Inflammatory macrophage treated with lipopolysaccharide for 1 hour (primary cell): ENCODE results near the gene GEMIN4.
"Not testable (repeated sequence)": the region's sequence is repeated elsewhere in the genome, so short reads cannot be mapped to it uniquely, and the experiment has no call there.

Experiments used
- DNase-seq, 2 donors: peaks; one replicate each; pipeline ENCODE4 v3.0.0-alpha.2; 2020 to 2022

Gene GEMIN4

GRCh38 chr17:752002-752619 lies at the start of gene GEMIN4:
TSS of gene GEMIN4 (minus strand) at chr17:752264. CDS start at chr17:752142, 122 bp downstream.
- peak; percentile 74 to 96 for DNase-seq

DNA sequence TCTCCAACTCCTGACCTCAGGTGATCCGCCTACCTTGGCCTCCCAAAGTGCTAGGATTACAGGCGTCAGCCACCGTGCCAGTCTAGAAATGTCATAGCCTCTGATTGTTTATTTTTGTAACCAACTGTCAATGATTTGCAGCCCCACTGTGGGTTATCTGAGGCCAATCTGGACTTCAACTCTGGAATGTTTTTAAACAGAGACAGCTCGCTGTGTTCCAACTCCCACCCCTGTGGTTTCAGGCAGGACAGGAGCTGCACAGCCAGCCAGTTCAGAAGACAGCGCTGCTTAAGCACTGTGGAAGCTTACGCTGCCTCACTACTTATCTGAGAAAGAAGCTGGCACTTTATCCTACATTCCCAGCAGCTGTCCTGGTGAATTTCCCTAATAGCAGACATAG lies 49.6 kb upstream of the GEMIN4 start:
- no peak for DNase-seq

DNA sequence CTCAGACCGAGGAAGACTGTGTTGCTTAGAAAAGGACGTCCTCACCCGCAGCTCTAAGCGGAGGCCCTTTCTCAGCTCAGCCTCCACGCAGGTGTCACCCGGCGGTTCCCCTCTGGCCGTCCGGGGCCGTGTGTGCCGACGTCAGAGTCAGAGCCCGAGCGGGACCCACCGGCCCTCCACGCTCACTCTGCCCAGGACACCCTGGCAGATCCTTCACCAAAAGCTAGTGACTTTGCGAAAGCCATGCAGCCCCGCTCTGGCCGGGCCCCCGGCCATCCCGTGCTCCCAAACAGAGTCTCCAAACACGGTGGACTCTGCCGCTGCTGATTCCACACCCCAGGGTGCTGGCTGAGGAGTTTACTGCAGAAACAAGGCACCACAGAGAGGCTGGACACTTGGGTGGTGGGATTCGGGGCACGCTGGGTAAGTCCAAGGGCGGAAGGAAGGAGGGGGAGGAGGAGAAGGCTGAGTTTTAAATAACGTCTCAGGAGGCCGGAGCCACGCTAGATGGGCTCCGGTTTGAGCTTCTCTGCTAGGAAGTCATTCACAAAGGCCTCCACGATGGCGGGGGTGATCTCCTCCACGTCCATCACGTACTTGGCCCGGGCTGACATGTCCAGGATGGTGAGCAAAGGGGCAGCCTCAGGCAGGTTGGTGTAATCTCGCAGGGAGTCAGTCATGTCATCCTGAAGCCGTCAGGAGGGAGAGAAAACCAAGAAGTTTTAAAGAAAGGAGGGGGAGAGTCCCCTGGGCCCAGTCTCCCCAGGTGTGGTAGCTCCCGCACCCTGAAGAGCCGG lies 48.6 kb upstream of the GEMIN4 start:
- DNase-seq, result no peak

DNA sequence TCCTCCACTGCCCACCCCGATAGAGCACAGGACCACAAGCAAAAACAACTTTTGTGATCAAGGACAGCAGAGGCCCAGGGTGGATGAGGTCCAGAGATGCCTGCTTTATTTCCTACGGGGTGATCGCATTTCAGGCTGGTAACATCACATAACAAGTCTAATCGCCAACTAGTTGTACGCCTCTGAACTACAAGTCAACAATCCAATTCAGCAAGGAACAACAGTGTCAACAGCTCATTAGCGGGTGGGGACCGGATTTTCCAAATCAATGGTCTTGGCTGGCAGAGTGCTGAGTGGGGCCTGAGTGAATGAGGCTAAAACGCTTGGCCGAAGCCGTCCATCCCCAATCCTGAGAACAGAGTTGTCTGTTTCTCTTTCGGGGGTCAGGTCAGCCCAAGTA lies 47.2 kb upstream of the GEMIN4 start:
- DNase-seq, result no peak

DNA sequence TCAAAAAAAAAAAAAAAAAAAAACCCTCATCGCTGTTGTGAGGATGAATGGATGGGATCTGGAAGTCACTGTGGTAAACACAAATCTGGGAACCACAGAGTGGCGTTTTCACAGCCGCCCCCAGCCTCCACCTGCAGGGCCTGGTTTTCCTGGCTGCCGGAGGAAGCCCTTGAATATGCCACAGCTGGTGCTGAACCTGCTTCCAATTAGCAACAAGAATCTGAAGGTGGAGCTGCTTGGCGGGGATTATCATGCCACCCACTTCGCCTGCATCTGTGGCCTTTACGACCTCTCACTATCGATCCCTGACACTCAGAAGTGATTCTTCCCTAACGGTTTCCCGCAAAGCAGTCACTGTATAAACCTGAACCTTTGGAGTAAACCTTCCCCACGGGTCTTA lies 46.2 kb upstream of the GEMIN4 start:
- DNase-seq, result no peak

GRCh38 chr17:797236-797840 lies 45.3 kb upstream of the GEMIN4 start:
- DNase-seq, result no peak

DNA sequence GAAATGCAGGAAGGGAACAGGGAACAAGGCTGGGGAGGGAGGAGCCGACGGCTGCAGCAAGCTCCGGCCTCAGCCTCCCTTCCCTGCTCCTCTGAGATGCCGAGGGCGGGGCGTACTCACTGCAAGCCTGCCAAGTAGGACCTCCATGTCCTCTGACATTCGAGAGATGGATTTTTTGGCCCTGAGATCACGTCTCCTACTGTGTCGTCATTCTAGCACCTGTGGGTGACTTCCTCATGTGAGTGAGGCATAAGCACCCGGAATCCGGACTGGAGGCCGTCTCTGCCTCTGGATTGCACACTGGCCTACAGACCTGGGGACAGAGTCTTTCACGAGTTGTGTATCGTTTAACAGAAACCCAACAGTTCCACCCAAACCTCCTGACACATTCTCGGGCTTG lies 44.5 kb upstream of the GEMIN4 start:
- DNase-seq, result no peak

- DNase-seq, result no peak
Observed at GRCh38 chr17:795721-796120, 43.7 kb upstream of the GEMIN4 start.

GRCh38 chr17:795276-795675 lies 43.2 kb upstream of the GEMIN4 start:
- DNase-seq, result no peak

GRCh38 chr17:794876-795275 lies 42.8 kb upstream of the GEMIN4 start:
- peak; percentile 26 to 57 for DNase-seq

- DNase-seq, result no peak
Observed at GRCh38 chr17:792277-792676, 40.2 kb upstream of the GEMIN4 start.

GRCh38 chr17:791829-792228 lies 39.8 kb upstream of the GEMIN4 start:
- no peak for DNase-seq

DNA sequence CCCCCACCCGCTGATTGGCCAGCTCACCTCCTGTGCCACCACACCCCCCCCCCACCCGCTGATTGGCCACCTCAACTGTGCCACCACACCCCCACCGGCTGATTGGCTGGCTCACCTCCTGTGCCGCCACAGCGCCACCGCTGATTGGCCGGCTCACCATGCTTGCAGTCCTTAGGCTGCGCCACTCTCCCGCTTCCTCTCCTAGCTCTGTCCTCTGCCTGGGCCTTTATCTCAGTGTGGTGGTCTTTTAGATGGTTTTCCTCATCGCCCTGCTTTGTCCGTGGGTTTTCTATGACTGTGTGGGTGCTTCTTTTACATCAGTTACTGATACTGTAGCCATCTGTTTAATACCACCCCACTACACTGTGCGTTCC lies 38.8 kb upstream of the GEMIN4 start:
- not testable (repeated sequence) for DNase-seq

DNA sequence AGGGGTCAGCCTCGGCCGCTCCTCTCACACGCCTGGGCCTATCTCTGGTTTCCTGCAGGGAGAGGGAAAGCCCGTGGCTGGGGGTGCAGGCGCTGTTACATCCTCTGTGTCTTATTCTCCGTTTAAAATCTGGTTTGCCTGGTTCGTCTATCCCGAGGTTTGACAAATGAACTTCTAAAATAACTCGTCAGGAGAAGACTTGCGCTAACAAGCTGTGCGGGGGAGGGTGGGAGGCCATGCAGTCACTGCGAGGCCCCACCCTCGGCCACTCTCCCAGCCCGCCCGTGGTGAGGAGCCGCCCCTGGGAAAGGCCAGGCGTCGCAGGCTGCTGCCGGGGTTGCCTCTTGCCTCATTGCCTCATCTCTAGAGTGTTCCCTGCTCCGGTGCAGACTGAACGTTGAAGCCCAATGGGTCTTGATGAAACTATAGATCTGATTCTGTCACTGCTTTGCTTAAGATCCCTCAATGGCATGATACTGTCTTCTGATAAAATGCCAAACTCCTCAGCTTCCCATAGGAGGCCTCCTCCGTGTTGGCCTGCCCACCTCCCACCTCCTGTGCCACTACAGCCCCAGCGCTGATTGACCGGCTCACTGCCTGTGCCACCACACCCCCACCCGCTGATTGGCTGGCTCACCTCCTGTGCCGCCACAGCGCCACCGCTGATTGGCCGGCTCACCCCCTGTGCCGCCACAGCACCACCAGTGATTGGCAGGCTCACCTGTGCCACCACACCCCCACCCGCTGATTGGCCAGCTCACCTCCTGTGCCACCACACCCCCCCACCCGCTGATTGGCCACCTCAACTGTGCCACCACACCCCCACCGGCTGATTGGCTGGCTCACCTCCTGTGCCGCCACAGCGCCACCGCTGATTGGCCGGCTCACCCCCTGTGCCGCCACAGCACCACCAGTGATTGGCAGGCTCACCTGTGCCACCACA lies 38.1 kb upstream of the GEMIN4 start:
- DNase-seq, result not testable (repeated sequence)

GRCh38 chr17:789160-789840 lies 37.2 kb upstream of the GEMIN4 start:
- no peak for DNase-seq

- DNase-seq, result no peak
Observed at GRCh38 chr17:788551-788950, 36.5 kb upstream of the GEMIN4 start.

- no peak for DNase-seq
Observed at GRCh38 chr17:787641-788221, 35.7 kb upstream of the GEMIN4 start.

GRCh38 chr17:785901-786300 lies 33.8 kb upstream of the GEMIN4 start:
- DNase-seq, result not testable (repeated sequence)

DNA sequence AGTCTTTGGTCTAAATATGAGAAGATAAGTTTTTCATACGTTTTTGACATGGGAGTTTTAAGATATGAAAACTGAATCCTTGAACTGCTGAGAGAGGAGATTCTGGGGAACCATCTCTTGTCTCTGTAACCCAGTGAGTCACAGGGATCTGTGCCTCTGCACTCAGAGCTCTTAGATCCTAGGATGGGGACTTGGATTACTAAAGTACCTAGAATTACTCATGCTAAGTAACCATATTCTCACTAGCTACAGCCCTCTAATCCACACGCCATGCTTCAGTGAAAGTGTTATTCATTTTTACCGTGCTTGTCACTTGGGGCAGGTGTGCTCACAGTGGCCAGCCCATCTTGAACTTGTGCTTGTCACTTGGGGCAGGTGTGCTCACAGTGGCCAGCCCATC lies 32.1 kb upstream of the GEMIN4 start:
- DNase-seq, result no peak

- DNase-seq, result peak; percentile 83 to 97
Observed at GRCh38 chr17:781805-782731, 30.0 kb upstream of the GEMIN4 start, which contains the start of the genes GLOD4 and MRM3. TSS of gene GLOD4 (minus strand) at chr17:782280. CDS start at chr17:782255, 25 bp downstream. TSS of gene MRM3 (plus strand) at chr17:782353. CDS start at chr17:782379, 26 bp downstream.

DNA sequence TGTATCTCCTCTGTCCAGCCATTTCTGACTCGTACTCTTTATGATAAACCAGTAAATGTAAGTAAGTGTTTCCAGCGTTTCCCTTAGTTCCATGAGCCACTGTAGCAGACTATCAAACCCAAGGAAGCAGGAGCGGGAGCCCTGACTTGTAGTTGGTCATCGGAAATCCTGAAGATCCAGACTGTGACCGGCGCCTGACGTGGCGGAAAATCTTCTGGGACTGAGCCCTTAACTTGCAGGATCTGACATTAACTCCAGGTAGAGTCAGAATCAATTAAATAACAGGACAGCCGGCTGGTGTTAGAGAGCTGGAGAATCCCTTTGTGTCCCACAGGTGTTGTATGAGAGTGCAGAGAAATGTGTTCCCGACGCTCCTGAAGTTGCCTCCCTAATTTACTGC lies 26.0 kb upstream of the GEMIN4 start:
- DNase-seq, result no peak
